ENCODE data around the gene MKLN1. TPM values are rescaled to one million over a fixed set of nuclear protein-coding genes. Genes with fewer than 3 reads are reported as not detected.

Gene MKLN1
- total and polyA plus RNA-seq, 2 of the 13 experiments (the other 11 are each of a cell fraction or from before 2014, with no cell fraction given) = 33.6 to 43.5 TPM

DNA sequence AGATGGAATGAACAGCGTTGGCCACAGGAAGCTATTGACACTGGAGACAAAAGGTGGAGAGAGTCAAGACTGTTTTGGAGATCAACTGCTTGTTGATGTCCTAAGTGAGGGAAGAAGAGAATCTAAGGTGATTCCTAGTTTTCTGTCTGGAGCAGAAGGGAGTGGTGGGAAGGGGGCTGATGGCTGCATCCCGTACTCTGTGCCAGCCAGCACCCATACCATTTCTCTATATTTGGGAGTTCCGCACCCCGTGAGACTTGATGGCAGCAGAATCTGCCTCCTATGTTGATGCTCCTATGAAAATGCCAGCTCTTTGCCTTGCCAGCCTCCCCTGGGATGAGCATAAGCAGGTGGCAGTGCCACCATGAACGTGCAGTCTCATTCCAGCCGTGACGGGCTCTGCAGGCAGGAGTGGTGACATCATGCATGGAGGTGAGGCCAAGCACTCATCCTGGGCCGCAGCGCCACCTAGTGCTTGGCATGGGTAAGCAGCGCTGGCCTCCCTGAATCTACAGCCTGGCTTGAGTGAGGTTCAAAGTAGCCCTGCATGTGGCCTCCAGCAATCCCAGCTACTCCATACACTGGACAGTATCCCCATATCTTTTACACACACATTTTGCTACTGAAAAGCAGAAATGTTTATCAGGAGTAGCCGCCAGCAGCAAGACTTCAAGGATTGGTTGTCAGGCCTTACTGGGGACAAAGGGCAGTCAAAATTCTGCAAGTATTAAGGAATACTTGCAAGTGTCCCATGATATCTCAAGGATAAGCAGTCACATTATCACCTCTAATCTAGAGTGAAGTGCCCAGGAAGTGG, 185.8 kb downstream of the MKLN1 start (continued):
- TF ChIP-seq BHLHE40 (IDR thresholded peaks at IDR 0.05; ENCODE audit: low read length) = no peak
- TF ChIP-seq, protein P1, sequence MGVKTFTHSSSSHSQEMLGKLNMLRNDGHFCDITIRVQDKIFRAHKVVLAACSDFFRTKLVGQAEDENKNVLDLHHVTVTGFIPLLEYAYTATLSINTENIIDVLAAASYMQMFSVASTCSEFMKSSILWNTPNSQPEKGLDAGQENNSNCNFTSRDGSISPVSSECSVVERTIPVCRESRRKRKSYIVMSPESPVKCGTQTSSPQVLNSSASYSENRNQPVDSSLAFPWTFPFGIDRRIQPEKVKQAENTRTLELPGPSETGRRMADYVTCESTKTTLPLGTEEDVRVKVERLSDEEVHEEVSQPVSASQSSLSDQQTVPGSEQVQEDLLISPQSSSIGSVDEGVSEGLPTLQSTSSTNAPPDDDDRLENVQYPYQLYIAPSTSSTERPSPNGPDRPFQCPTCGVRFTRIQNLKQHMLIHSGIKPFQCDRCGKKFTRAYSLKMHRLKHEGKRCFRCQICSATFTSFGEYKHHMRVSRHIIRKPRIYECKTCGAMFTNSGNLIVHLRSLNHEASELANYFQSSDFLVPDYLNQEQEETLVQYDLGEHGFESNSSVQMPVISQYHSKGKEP (CRISPR knock-in tag; IDR thresholded peaks at IDR 0.05) = no peak
- peak; percentile 35; the same call in 1 of the 2 replicates for TF ChIP-seq NFKB2 (CRISPR knock-in tag; IDR thresholded peaks at IDR 0.05; ENCODE audit: borderline replicate concordance)
- TF ChIP-seq, protein P2, sequence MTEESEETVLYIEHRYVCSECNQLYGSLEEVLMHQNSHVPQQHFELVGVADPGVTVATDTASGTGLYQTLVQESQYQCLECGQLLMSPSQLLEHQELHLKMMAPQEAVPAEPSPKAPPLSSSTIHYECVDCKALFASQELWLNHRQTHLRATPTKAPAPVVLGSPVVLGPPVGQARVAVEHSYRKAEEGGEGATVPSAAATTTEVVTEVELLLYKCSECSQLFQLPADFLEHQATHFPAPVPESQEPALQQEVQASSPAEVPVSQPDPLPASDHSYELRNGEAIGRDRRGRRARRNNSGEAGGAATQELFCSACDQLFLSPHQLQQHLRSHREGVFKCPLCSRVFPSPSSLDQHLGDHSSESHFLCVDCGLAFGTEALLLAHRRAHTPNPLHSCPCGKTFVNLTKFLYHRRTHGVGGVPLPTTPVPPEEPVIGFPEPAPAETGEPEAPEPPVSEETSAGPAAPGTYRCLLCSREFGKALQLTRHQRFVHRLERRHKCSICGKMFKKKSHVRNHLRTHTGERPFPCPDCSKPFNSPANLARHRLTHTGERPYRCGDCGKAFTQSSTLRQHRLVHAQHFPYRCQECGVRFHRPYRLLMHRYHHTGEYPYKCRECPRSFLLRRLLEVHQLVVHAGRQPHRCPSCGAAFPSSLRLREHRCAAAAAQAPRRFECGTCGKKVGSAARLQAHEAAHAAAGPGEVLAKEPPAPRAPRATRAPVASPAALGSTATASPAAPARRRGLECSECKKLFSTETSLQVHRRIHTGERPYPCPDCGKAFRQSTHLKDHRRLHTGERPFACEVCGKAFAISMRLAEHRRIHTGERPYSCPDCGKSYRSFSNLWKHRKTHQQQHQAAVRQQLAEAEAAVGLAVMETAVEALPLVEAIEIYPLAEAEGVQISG (CRISPR knock-in tag; IDR thresholded peaks at IDR 0.05) = peak; percentile 50; the same call in 1 of the 2 replicates
- TF ChIP-seq ARNT2 (CRISPR knock-in tag; IDR thresholded peaks at IDR 0.05; ENCODE audit: low read depth) = no peak
- TF ChIP-seq, protein P3, sequence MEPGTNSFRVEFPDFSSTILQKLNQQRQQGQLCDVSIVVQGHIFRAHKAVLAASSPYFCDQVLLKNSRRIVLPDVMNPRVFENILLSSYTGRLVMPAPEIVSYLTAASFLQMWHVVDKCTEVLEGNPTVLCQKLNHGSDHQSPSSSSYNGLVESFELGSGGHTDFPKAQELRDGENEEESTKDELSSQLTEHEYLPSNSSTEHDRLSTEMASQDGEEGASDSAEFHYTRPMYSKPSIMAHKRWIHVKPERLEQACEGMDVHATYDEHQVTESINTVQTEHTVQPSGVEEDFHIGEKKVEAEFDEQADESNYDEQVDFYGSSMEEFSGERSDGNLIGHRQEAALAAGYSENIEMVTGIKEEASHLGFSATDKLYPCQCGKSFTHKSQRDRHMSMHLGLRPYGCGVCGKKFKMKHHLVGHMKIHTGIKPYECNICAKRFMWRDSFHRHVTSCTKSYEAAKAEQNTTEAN (CRISPR knock-in tag; conservative IDR thresholded peaks at IDR 0.05) = peak; percentile 75
- TF ChIP-seq ZSCAN20 (CRISPR knock-in tag; IDR thresholded peaks at IDR 0.05; ENCODE audit: borderline replicate concordance) = no peak
- TF ChIP-seq HNRNPL (IDR thresholded peaks at IDR 0.05; ENCODE audit: low read depth, low read length) = peak; percentile 89
- peak; percentile 73 for TF ChIP-seq HOXA3 (CRISPR knock-in tag; IDR thresholded peaks at IDR 0.05)
- peak; percentile 64; the same call in 1 of the 2 replicates for TF ChIP-seq FOXO1 (CRISPR knock-in tag; IDR thresholded peaks at IDR 0.05)
- no peak for TF ChIP-seq ZNF776 (CRISPR knock-in tag; IDR thresholded peaks at IDR 0.05)
- TF ChIP-seq REXO4 (CRISPR knock-in tag; IDR thresholded peaks at IDR 0.05; ENCODE audit: borderline replicate concordance) = no peak
- TF ChIP-seq EEA1 (CRISPR knock-in tag; IDR thresholded peaks at IDR 0.05; ENCODE audit: borderline replicate concordance) = no peak
- TF ChIP-seq, protein P4, sequence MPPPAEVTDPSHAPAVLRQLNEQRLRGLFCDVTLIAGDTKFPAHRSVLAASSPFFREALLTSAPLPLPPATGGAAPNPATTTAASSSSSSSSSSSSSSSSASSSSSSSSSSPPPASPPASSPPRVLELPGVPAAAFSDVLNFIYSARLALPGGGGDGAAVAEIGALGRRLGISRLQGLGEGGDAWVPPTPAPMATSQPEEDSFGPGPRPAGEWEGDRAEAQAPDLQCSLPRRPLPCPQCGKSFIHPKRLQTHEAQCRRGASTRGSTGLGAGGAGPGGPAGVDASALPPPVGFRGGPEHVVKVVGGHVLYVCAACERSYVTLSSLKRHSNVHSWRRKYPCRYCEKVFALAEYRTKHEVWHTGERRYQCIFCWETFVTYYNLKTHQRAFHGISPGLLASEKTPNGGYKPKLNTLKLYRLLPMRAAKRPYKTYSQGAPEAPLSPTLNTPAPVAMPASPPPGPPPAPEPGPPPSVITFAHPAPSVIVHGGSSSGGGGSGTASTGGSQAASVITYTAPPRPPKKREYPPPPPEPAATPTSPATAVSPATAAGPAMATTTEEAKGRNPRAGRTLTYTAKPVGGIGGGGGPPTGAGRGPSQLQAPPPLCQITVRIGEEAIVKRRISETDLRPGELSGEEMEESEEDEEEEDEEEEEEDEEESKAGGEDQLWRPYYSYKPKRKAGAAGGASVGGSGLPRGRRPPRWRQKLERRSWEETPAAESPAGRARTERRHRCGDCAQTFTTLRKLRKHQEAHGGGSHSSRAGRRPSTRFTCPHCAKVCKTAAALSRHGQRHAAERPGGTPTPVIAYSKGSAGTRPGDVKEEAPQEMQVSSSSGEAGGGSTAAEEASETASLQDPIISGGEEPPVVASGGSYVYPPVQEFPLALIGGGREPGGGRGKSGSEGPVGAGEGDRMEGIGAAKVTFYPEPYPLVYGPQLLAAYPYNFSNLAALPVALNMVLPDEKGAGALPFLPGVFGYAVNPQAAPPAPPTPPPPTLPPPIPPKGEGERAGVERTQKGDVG (CRISPR knock-in tag; IDR thresholded peaks at IDR 0.05; ENCODE audit: borderline replicate concordance) = no peak
- TF ChIP-seq HOXD1 (CRISPR knock-in tag; IDR thresholded peaks at IDR 0.05) = no peak
- peak; percentile 44 for TF ChIP-seq ZNF781 (CRISPR knock-in tag; IDR thresholded peaks at IDR 0.05; ENCODE audit: borderline replicate concordance, not compliant biosample characterization)
- TF ChIP-seq GABPB1 (CRISPR knock-in tag; IDR thresholded peaks at IDR 0.05) = 0 out of 2 replicates have a peak, but pooled peaks have one; percentile 38

Data from HepG2 (cell line).